ENCODE measurements around the gene OR1I1.
"Not testable (repeated sequence)": the region's sequence is repeated elsewhere in the genome, so short reads cannot be mapped to it uniquely, and the experiment has no call there.

OR1I1 gene

GRCh38 chr19:15081911-15082310 is at the start of gene OR1I1:
Gene OR1I1 (plus strand): TSS chr19:15082211. CDS start chr19:15087066, 4,855 bp downstream.
- no peak for DNase-seq

- DNase-seq: no peak
Observed at GRCh38 chr19:15035795-15036311, 46.2 kb upstream of the OR1I1 start.

GRCh38 chr19:15037586-15037985 is 44.4 kb upstream of the OR1I1 start:
- no peak for DNase-seq

- DNase-seq: no peak
Observed at GRCh38 chr19:15038294-15038693, 43.7 kb upstream of the OR1I1 start.

- DNase-seq: no peak
Observed at GRCh38 chr19:15042003-15042402, 40.0 kb upstream of the OR1I1 start.

- no peak for DNase-seq
Observed at GRCh38 chr19:15042826-15043225, 39.2 kb upstream of the OR1I1 start.

- no peak for DNase-seq
Observed at GRCh38 chr19:15045506-15045905, 36.5 kb upstream of the OR1I1 start.

GRCh38 chr19:15047680-15048079 is 34.3 kb upstream of the OR1I1 start:
- no peak for DNase-seq

GRCh38 chr19:15048128-15048527 is 33.9 kb upstream of the OR1I1 start:
- DNase-seq: no peak

GRCh38 chr19:15048885-15049541 is 33.0 kb upstream of the OR1I1 start, which contains the start of gene CASP14:
Gene CASP14 (plus strand): TSS chr19:15049480. CDS start chr19:15052252, 2,772 bp downstream.
- no peak for DNase-seq

- no peak for DNase-seq
Observed at GRCh38 chr19:15050639-15051038, 31.4 kb upstream of the OR1I1 start.

- no peak for DNase-seq
Observed at GRCh38 chr19:15062036-15062435, 20.0 kb upstream of the OR1I1 start.

- not testable (repeated sequence) for DNase-seq
Observed at GRCh38 chr19:15070386-15070785, 11.6 kb upstream of the OR1I1 start.

- DNase-seq: no peak
Observed at GRCh38 chr19:15072930-15073647, 8.9 kb upstream of the OR1I1 start.

GRCh38 chr19:15074371-15074770 is 7.6 kb upstream of the OR1I1 start:
- no peak for DNase-seq

GRCh38 chr19:15075806-15076205 is 6.2 kb upstream of the OR1I1 start:
- DNase-seq: no peak

GRCh38 chr19:15080002-15080401 is 2.0 kb upstream of the OR1I1 start:
- DNase-seq: not testable (repeated sequence)

- DNase-seq: no peak
Observed at GRCh38 chr19:15087182-15087581, 5.2 kb downstream of the OR1I1 start.

GRCh38 chr19:15091918-15092753 is 10.1 kb downstream of the OR1I1 start:
- peak; percentile 36 for DNase-seq

- no peak for DNase-seq
Observed at GRCh38 chr19:15093001-15093400, 11.0 kb downstream of the OR1I1 start.

- DNase-seq: no peak
Observed at GRCh38 chr19:15096223-15096622, 14.2 kb downstream of the OR1I1 start.

- DNase-seq: not testable (repeated sequence)
Observed at GRCh38 chr19:15097980-15098379, 16.0 kb downstream of the OR1I1 start.

GRCh38 chr19:15098460-15098859 is 16.4 kb downstream of the OR1I1 start:
- DNase-seq: no peak

Data from activated T-cell treated with anti-CD3 and anti-CD28 coated beads for 4 hours (primary cell).